Pancreas (tissue), 10 donors: ENCODE results near the gene MAG. TPM values are rescaled to one million over a fixed set of nuclear protein-coding genes. Genes with fewer than 3 reads are reported as not detected.

Source experiments
- ATAC-seq, 4 donors: fragments of 200-7000 bp; cut with Tn5 transposase; one replicate each; pipeline versions ENCODE4 v1.8.0 to v1.9.1; 2020; ENCODE audit warnings: mild to moderate bottlenecking in 4 of 4, moderate library complexity in 4 of 4
- DNase-seq, 6 donors: peaks; one replicate each; pipeline ENCODE4 v3.0.0-alpha.2; 2020
- FAIRE-seq: peaks from 2 replicates; lab custom pipeline; 2012; peaks lifted over from hg19 to GRCh38; lab: Jason Lieb, UNC
- H3K27ac ChIP-seq, 4 donors: fragments of 200-600 bp; sonication (generic); 1 replicate in 3 of 4; 2 replicates in 1 of 4; pipeline versions ENCODE4 v1.5.0 to v1.8.0; 2020
- H3K27me3 ChIP-seq, 4 donors: fragments of 200-600 bp; one replicate each; pipeline ENCODE4 v1.8.0; 2021
- H3K36me3 ChIP-seq, 3 donors: fragments of 200-600 bp; sonication (generic) in 1 of 3; one replicate each; pipeline versions ENCODE4 v1.5.0 to v1.8.0; 2020 to 2021
- H3K4me1 ChIP-seq, 3 donors: fragments of 200-600 bp; one replicate each; pipeline ENCODE4 v1.8.0; 2021
- H3K4me3 ChIP-seq, 4 donors: fragments of 200-600 bp; sonication (generic) in 2 of 4; one replicate each; pipeline versions ENCODE4 v1.5.0 to v1.8.0; 2020 to 2021
- H3K9me3 ChIP-seq, 4 donors: fragments of 200-600 bp; one replicate each; pipeline ENCODE4 v1.8.0; 2021
- WGBS, 2 donors: extraction: QIAGEN DNeasy Blood & Tissue Kit; methylation state at CpG; one replicate each; pipeline ENCODE4 v1.1.7; 2013; 5-methylcytosine and 5-hydroxymethylcytosine counted together
- intact Hi-C, 3 donors: fragments of 100-400 bp; cut with DNase I; formaldehyde crosslinking; loops; one replicate each; pipeline versions ENCODE4 v1.11.1 to v1.14.2; 2022
- polyA plus RNA-seq, 2 donors: library from polyadenylated mRNA; stranded (reverse); fragments of 200-250 nt; gene quantifications; one replicate each; pipeline ENCODE4 v1.2.3, GENCODE V29; 2013
- total RNA-seq, 6 donors: library from RNA; stranded (reverse); fragmentation: NEBNext Ultra II Directional in 4 of 6; extraction: Animal tissue kit (Norgen Biotek cat#: 25700) in 4 of 6; gene quantifications; one replicate each; pipeline versions ENCODE4 v1.2.1 to v1.2.4, GENCODE V29; 2021 to 2023
- TF ChIP-seq, protein P1 (sequence below), 4 donors: fragments of 200-600 bp; sonication (generic) in 3 of 4; IDR thresholded peaks; one replicate each; pipeline versions ENCODE4 v1.5.0 to v1.8.0; 2021; ENCODE audit warnings: antibody characterized with exemption in 4 of 4
- donor health status: healthy with polysubstance abuse.
- donor health status: DM: no; HTN: no; CAD: no; lungs with moderate emphysema.
- donor health status: DM: no; HTN: no; CAD: no.
- donor health status: control.
- donor health status: control.
- donor health status: Bipolar disorder and iron deficiency.
- donor health status: DM: yes; HTN: yes; CAD: no.
- donor health status: DM: no; HTN: no; CAD: no.
- donor health status: DM: no; HTN: no; CAD: no.
- donor health status: DM: yes; HTN: yes; CAD: no.

Gene MAG, protein sequence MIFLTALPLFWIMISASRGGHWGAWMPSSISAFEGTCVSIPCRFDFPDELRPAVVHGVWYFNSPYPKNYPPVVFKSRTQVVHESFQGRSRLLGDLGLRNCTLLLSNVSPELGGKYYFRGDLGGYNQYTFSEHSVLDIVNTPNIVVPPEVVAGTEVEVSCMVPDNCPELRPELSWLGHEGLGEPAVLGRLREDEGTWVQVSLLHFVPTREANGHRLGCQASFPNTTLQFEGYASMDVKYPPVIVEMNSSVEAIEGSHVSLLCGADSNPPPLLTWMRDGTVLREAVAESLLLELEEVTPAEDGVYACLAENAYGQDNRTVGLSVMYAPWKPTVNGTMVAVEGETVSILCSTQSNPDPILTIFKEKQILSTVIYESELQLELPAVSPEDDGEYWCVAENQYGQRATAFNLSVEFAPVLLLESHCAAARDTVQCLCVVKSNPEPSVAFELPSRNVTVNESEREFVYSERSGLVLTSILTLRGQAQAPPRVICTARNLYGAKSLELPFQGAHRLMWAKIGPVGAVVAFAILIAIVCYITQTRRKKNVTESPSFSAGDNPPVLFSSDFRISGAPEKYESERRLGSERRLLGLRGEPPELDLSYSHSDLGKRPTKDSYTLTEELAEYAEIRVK
- under 1 TPM in 1 of 6 donors, not detected in 5; 0.17 TPM for total RNA-seq
- under 1 TPM in 1 of 2 donors, not detected in 1; 0.47 TPM for polyA plus RNA-seq

GRCh38 chr19:35291916-35292315 lies at the start of gene MAG:
TSS of gene MAG (plus strand) at chr19:35292161. CDS start at chr19:35295409, 3,248 bp downstream.
- intact Hi-C loops = no loop called here
- Histone ChIP-seq H3K9me3 (no peaks in the 10 kb centered on the region), H3K27me3 (no peaks in the 10 kb centered on the region), H3K4me3 (no peak within 1 kb of the TSS), H3K36me3 (no peaks in the 10 kb centered on the region), H3K4me1 (no peaks in the 10 kb centered on the region), H3K27ac (no peak within 1 kb of the TSS)
- no peak for ATAC-seq
- TF ChIP-seq, protein P1, sequence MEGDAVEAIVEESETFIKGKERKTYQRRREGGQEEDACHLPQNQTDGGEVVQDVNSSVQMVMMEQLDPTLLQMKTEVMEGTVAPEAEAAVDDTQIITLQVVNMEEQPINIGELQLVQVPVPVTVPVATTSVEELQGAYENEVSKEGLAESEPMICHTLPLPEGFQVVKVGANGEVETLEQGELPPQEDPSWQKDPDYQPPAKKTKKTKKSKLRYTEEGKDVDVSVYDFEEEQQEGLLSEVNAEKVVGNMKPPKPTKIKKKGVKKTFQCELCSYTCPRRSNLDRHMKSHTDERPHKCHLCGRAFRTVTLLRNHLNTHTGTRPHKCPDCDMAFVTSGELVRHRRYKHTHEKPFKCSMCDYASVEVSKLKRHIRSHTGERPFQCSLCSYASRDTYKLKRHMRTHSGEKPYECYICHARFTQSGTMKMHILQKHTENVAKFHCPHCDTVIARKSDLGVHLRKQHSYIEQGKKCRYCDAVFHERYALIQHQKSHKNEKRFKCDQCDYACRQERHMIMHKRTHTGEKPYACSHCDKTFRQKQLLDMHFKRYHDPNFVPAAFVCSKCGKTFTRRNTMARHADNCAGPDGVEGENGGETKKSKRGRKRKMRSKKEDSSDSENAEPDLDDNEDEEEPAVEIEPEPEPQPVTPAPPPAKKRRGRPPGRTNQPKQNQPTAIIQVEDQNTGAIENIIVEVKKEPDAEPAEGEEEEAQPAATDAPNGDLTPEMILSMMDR (IDR thresholded peaks at IDR 0.05) = no peak
- 51 to 56% methylated on average over 12 of the region's 12 CpGs for WGBS, 2 donors
- no peak for DNase-seq
- no peak for FAIRE-seq

DNA sequence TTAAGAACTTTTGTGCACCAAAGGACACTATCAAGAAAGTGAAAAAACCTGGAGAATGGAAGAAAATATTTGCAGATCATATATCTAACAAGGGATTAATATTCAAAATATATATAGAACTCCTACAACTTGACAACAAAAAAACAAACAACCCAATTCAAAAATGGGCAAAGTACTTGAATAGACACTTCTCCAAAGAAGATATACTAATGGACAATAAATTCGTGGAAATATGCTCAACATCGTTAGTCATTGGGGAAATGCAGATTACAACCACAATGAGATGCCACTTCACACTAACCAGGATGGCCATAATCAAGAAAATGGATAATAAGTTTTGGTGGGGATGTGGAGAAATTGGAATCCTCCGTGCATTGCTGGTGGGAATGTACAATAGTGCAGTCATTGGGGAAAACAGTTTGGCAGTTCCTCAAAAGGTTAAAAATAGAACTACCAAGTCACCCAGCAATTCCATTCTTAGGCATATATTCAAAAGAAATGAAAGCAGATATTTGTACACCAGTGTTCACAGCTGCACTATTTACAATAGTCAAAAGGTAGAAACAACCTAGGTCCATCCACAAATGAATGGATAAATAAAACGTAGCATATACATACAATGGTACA lies 45.4 kb upstream of the MAG start:
- H3K9me3 ChIP-seq = no peaks in the 10 kb centered on the region
- intact Hi-C loops = no loop called here
- TF ChIP-seq, protein P1 (IDR thresholded peaks at IDR 0.05) = no peak
- H3K27me3 ChIP-seq = no peaks in the 10 kb centered on the region
- FAIRE-seq = no peak
- no peak for ATAC-seq
- H3K27ac ChIP-seq = peak overlapping the region in 3 of 4 donors; percentile 98 to 99 (median 99)
- peaks cover 0 to 12% (median 4%) of the 10 kb centered on the region in 3 donors for H3K4me1 ChIP-seq
- 81 to 85% methylated on average over 4 of the region's 4 CpGs for WGBS, 2 donors
- DNase-seq = no peak
- no peak overlapping the region for H3K4me3 ChIP-seq
- peaks cover 0 to 3% (median 0%) of the 10 kb centered on the region in 3 donors for H3K36me3 ChIP-seq

DNA sequence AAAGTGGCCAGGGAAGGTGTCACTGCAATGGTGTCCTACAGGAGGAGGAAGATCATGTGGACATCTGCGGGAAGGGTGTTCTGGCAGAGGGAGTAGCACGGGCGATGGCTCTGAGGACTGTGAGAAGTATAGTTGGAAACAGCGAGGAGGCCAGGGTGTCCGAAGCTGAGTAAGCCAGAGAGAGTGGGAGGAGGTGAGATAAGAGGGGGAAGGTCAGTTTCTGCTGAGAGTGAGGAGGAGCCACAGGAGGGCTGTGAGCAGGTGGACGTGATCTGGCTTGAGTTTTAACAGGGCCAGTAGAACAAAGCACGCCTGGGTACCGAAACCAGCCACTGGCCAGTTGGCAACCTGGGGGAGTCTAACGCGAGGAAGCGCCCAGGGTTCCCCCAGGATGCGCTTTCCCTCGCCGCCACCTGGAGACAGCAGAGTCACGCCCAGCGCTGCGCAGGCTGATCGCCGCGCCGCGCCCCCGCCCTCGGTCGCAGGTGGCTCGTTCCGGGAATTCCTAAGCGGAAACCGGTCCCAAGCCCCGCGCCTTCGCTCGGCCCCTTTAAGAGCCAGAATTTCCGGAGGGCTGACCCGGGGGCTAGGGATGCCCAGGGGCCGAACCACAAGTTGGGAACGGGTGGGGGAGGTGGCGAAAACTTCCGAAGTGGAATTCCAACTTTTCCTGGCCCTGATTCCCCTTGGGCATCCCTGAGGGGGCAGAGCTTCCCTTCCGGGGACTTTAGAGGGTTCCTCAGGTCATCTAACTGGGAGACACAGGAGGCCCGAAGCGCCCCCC lies 44.2 kb upstream of the MAG start:
- H3K4me3 ChIP-seq = peak overlapping the region; percentile 72 to 95 (median 75)
- H3K9me3 ChIP-seq = no peaks in the 10 kb centered on the region
- intact Hi-C loops = no loop called here
- WGBS, 2 donors = 0 to 1% methylated on average over 38 to 42 of the region's 42 CpGs
- no peaks in the 10 kb centered on the region for H3K27me3 ChIP-seq
- H3K4me1 ChIP-seq = peaks cover 0 to 12% (median 4%) of the 10 kb centered on the region in 3 donors
- FAIRE-seq = no peak
- TF ChIP-seq, protein P1 (IDR thresholded peaks at IDR 0.05) = peak in 2 of 4 donors; percentile 31 to 54
- peak; percentile 92 to 96 (median 94) for DNase-seq
- H3K27ac ChIP-seq = peak overlapping the region; percentile 98 to 100 (median 99)
- peaks cover 0 to 3% (median 0%) of the 10 kb centered on the region in 3 donors for H3K36me3 ChIP-seq
- peak; percentile 81 to 90 (median 84) for ATAC-seq

DNA sequence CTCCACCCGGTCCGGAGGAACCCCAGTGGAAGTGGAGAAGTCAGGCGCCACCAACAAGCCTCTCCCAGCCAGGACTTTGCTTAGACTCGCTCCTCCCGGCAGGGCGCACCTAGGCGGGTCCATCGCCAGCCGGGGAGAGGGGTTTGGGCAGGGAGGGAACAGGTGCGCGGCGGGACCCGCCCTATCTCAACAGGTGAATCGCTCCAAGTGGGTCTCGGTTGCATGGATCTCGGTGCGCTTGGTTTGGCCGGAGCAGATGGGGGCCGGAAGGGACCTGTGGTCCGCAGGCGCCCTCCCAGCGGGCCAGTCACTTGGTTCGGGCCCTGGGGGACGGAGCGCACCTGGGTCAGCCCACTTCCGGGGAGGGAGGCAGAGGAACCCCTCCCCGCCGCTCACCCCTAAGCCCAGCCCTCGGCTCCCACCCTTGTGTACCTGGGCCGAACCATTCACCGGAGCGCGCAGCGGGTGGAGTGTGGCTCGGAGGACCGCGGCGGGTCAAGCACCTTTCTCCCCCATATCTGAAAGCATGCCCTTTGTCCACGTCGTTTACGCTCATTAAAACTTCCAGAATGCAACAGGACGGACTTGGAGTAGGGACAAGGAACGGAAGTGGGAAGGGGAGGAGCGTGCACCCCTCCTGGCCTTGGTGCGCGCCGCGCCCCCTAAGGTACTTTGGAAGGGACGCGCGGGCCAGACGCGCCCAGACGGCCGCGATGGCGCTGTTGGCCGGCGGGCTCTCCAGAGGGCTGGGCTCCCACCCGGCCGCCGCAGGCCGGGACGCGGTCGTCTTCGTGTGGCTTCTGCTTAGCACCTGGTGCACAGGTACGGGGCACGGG lies 43.4 kb upstream of the MAG start, which contains the start of gene LSR:
LSR (plus strand) TSS at position 693 of the 836 bp plus-strand sequence; CDS start at position 714, 21 bp downstream.
- no peaks in the 10 kb centered on the region for H3K27me3 ChIP-seq
- peak within 1 kb of the TSS; percentile 98 to 100 (median 99) for H3K27ac ChIP-seq
- peaks cover 0 to 3% (median 1%) of the 10 kb centered on the region in 3 donors for H3K36me3 ChIP-seq
- no peak for FAIRE-seq
- H3K4me1 ChIP-seq = peaks cover 0 to 12% (median 4%) of the 10 kb centered on the region in 3 donors
- H3K9me3 ChIP-seq = no peaks in the 10 kb centered on the region
- WGBS, 2 donors = 0% methylated on average over 64 to 69 of the region's 69 CpGs
- TF ChIP-seq, protein P1 (IDR thresholded peaks at IDR 0.05) = no peak
- intact Hi-C loops = no loop called here
- peak; percentile 89 to 95 (median 91) for ATAC-seq
- H3K4me3 ChIP-seq = peak within 1 kb of the TSS; percentile 72 to 95 (median 75)
- DNase-seq = peak; percentile 91 to 97 (median 95)
